Panc1 (cell line): Measurements from ENCODE around the gene FAM162A.

Experiments
- POLR2AphosphoS5 ChIP-seq: IDR thresholded peaks from 2 replicates; pipeline ENCODE4 v1.6.1; 2012; ENCODE audit warnings: mild to moderate bottlenecking, low read depth, low read length, moderate library complexity
- SIN3A ChIP-seq: IDR thresholded peaks from 2 replicates; pipeline ENCODE4 v1.6.1; 2012; ENCODE audit warnings: low read depth, mild to moderate bottlenecking, low read length, moderate library complexity, borderline replicate concordance; ENCODE audit not compliant: insufficient read depth
- TCF7L2 ChIP-seq: IDR thresholded peaks from 2 replicates; pipeline ENCODE4 v1.6.1; 2011; ENCODE audit warnings: mild to moderate bottlenecking, low read depth, low read length, inconsistent platforms
- TF ChIP-seq, protein P1 (sequence below): fragments of 450-650 bp; IDR thresholded peaks from 2 replicates; pipeline ENCODE4 v1.5.1; 2017; ENCODE audit warnings: mild to moderate bottlenecking
- TF ChIP-seq, protein P2 (sequence below), 2 experiments: IDR thresholded peaks; 2 replicates each; pipeline ENCODE4 v1.6.1; 2011 to 2012; ENCODE audit warnings: low read depth in 2 of 2, control low read depth in 1 of 2, low read length in 1 of 2, mild to moderate bottlenecking in 1 of 2, moderate library complexity in 1 of 2; ENCODE audit not compliant: insufficient read depth in 1 of 2

DNA sequence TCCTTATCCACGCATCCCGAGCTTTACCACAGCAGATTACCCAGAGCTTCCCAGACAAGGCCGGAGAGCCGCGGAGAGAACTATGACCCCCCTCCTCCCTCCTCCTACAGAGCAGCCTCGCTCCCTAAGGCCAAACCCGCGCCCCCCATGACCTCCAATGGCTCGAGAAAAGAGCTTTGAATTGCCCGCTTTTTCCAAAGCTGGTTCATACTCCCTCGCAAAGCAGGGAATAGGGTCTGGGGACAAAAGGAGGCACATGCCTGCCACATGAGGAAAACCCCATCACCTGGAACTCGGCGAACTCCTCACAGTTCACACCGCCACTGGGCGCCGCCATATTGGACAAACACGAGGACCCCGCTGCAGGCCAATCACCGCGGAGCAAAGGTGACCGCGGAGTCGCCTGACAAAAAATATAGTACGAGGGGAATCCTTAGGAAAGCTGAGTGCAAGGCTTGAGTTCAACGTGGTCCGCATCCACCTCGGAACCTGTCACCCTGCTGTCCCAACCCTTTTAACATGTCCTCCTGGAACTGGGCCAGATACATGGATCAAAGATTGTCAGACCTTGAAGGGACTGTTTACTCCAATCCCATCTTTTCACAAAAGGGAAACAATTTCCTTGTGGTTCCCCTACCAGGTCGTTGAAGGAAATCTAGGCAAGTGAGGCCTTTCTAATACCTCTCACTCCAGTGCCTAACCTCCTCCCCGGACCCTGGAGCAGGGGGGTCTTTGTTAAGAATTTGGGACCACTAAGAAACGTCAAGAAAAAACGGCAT lies 905 bp upstream of the FAM162A start, which contains the start of gene MIX23:
- TF ChIP-seq, protein P1, sequence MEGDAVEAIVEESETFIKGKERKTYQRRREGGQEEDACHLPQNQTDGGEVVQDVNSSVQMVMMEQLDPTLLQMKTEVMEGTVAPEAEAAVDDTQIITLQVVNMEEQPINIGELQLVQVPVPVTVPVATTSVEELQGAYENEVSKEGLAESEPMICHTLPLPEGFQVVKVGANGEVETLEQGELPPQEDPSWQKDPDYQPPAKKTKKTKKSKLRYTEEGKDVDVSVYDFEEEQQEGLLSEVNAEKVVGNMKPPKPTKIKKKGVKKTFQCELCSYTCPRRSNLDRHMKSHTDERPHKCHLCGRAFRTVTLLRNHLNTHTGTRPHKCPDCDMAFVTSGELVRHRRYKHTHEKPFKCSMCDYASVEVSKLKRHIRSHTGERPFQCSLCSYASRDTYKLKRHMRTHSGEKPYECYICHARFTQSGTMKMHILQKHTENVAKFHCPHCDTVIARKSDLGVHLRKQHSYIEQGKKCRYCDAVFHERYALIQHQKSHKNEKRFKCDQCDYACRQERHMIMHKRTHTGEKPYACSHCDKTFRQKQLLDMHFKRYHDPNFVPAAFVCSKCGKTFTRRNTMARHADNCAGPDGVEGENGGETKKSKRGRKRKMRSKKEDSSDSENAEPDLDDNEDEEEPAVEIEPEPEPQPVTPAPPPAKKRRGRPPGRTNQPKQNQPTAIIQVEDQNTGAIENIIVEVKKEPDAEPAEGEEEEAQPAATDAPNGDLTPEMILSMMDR: no peak
- TF ChIP-seq POLR2AphosphoS5 (peak; percentile 96), SIN3A (peak; percentile 85; the same call in 1 of the 2 replicates), TCF7L2 (peak; percentile 52; the same call in 1 of the 2 replicates)
- TF ChIP-seq, protein P2, sequence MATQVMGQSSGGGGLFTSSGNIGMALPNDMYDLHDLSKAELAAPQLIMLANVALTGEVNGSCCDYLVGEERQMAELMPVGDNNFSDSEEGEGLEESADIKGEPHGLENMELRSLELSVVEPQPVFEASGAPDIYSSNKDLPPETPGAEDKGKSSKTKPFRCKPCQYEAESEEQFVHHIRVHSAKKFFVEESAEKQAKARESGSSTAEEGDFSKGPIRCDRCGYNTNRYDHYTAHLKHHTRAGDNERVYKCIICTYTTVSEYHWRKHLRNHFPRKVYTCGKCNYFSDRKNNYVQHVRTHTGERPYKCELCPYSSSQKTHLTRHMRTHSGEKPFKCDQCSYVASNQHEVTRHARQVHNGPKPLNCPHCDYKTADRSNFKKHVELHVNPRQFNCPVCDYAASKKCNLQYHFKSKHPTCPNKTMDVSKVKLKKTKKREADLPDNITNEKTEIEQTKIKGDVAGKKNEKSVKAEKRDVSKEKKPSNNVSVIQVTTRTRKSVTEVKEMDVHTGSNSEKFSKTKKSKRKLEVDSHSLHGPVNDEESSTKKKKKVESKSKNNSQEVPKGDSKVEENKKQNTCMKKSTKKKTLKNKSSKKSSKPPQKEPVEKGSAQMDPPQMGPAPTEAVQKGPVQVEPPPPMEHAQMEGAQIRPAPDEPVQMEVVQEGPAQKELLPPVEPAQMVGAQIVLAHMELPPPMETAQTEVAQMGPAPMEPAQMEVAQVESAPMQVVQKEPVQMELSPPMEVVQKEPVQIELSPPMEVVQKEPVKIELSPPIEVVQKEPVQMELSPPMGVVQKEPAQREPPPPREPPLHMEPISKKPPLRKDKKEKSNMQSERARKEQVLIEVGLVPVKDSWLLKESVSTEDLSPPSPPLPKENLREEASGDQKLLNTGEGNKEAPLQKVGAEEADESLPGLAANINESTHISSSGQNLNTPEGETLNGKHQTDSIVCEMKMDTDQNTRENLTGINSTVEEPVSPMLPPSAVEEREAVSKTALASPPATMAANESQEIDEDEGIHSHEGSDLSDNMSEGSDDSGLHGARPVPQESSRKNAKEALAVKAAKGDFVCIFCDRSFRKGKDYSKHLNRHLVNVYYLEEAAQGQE (IDR thresholded peaks at IDR 0.05; ENCODE audit: insufficient read depth in 1 of 2, low read depth in 2 of 2, low read length in 1 of 2): no peak
